Progenitor cell of endocrine pancreas (in vitro differentiated cells): Measurements from ENCODE around the gene SEL1L2. TPM values are rescaled to one million over a fixed set of nuclear protein-coding genes. Genes with fewer than 3 reads are reported as not detected.

Experiments
- DNase-seq: peaks from one replicate; pipeline ENCODE4 v3.0.0; 2021; ENCODE audit warnings: low spot score; ENCODE audit not compliant: unreplicated experiment
- H3K27ac Mint-ChIP-seq: 2 replicates; pipeline ENCODE4 v1.8.0; 2021; ENCODE audit warnings: mild to moderate bottlenecking, moderate library complexity, mixed read lengths
- H3K27me3 Mint-ChIP-seq: 2 replicates; pipeline ENCODE4 v1.8.0; 2021; ENCODE audit warnings: mixed read lengths
- H3K36me3 Mint-ChIP-seq: 2 replicates; pipeline ENCODE4 v1.8.0; 2022; ENCODE audit warnings: mixed read lengths; ENCODE audit not compliant: insufficient read depth
- H3K4me1 Mint-ChIP-seq: 2 replicates; pipeline ENCODE4 v1.8.0; 2021; ENCODE audit warnings: low read depth, mixed read lengths
- H3K4me3 Mint-ChIP-seq: 2 replicates; pipeline ENCODE4 v1.8.0; 2021; ENCODE audit warnings: low read depth, mild to moderate bottlenecking, moderate library complexity, mixed read lengths
- H3K9me3 Mint-ChIP-seq: 2 replicates; pipeline ENCODE4 v1.8.0; 2021; ENCODE audit warnings: low read depth, mixed read lengths
- CTCF ChIP-seq: fragments of 200-600 bp; sonication (generic); IDR thresholded peaks from one replicate; pipeline ENCODE4 v1.5.0; 2021; ENCODE audit warnings: antibody characterized with exemption, mild to moderate bottlenecking; ENCODE audit not compliant: unreplicated experiment
- total RNA-seq: library from RNA; stranded (reverse); gene quantifications from 2 replicates; pipeline ENCODE4 v1.2.1, GENCODE V29; 2021

SEL1L2 gene
- total RNA-seq, 1 donor from 2014 or later = not detected

GRCh38 chr20:13915284-13915683, 75.1 kb downstream of the SEL1L2 start:
- Mint-ChIP-seq H3K27ac (no peak overlapping the region), H3K9me3 (no peaks in the 10 kb centered on the region), H3K36me3 (no peaks in the 10 kb centered on the region), H3K27me3 (no peaks in the 10 kb centered on the region), H3K4me1 (peaks cover 15% of the 10 kb centered on the region), H3K4me3 (no peak overlapping the region)
- no peak for TF ChIP-seq CTCF
- DNase-seq = no peak

- H3K27me3 Mint-ChIP-seq = no peaks in the 10 kb centered on the region
- peaks cover 8% of the 10 kb centered on the region for H3K4me1 Mint-ChIP-seq
- TF ChIP-seq CTCF = no peak
- H3K9me3 Mint-ChIP-seq = no peaks in the 10 kb centered on the region
- H3K4me3 Mint-ChIP-seq = no peak overlapping the region
- no peak for DNase-seq
- H3K36me3 Mint-ChIP-seq = no peaks in the 10 kb centered on the region
- no peak overlapping the region for H3K27ac Mint-ChIP-seq
These were observed 76.8 kb downstream of the SEL1L2 start for GRCh38 chr20:13913572-13913971.

GRCh38 chr20:13913131-13913530, 77.3 kb downstream of the SEL1L2 start:
- no peaks in the 10 kb centered on the region for H3K9me3 Mint-ChIP-seq
- no peak for DNase-seq
- H3K27me3 Mint-ChIP-seq = no peaks in the 10 kb centered on the region
- H3K4me3 Mint-ChIP-seq = no peak overlapping the region
- peaks cover 3% of the 10 kb centered on the region for H3K4me1 Mint-ChIP-seq
- no peak for TF ChIP-seq CTCF
- H3K36me3 Mint-ChIP-seq = no peaks in the 10 kb centered on the region
- H3K27ac Mint-ChIP-seq = no peak overlapping the region

- TF ChIP-seq CTCF = no peak
These were observed 79.9 kb downstream of the SEL1L2 start for GRCh38 chr20:13910492-13910891.

GRCh38 chr20:13909067-13909466, 81.3 kb downstream of the SEL1L2 start:
- Mint-ChIP-seq H3K9me3 (no peaks in the 10 kb centered on the region), H3K27me3 (no peaks in the 10 kb centered on the region), H3K27ac (no peak overlapping the region), H3K36me3 (no peaks in the 10 kb centered on the region), H3K4me1 (peaks cover 2% of the 10 kb centered on the region), H3K4me3 (no peak overlapping the region)
- TF ChIP-seq CTCF = no peak
- DNase-seq = no peak

More at GRCh38 chr20:13910492-13910891, 79.9 kb downstream of the SEL1L2 start:
- peaks cover 2% of the 10 kb centered on the region for H3K4me1 Mint-ChIP-seq
- H3K4me3 Mint-ChIP-seq = no peak overlapping the region
- H3K9me3 Mint-ChIP-seq = no peaks in the 10 kb centered on the region
- no peak overlapping the region for H3K27ac Mint-ChIP-seq
- DNase-seq = no peak
- no peaks in the 10 kb centered on the region for H3K27me3 Mint-ChIP-seq
- no peaks in the 10 kb centered on the region for H3K36me3 Mint-ChIP-seq
